HepG2 (cell line): ENCODE data around the gene COX4I2. TPM values are rescaled to one million over a fixed set of nuclear protein-coding genes. Genes with fewer than 3 reads are reported as not detected.

Source experiments
- NCOR1 ChIP-seq: fragments of 200-600 bp; sonication (generic); IDR thresholded peaks from 2 replicates; pipeline ENCODE4 v1.7.0; 2017; ENCODE audit warnings: antibody characterized with exemption, low read length, borderline replicate concordance
- PHF8 ChIP-seq: sonication (generic); formaldehyde crosslinking; IDR thresholded peaks from 2 replicates; pipeline ENCODE4 v1.5.0; 2020; ENCODE audit warnings: missing genetic modification reagents
- SKI ChIP-seq: fragments of 450-650 bp; IDR thresholded peaks from one replicate; pipeline ENCODE4 v1.6.1; 2018; ENCODE audit warnings: mild to moderate bottlenecking; ENCODE audit not compliant: partially characterized antibody
- SP4 ChIP-seq: sonication (generic); formaldehyde crosslinking; IDR thresholded peaks from 2 replicates; pipeline ENCODE4 v1.8.1; 2023; ENCODE audit warnings: mild to moderate bottlenecking, missing genetic modification reagents
- TAF15 ChIP-seq: fragments of 200-400 bp; formaldehyde crosslinking; IDR thresholded peaks from one replicate; pipeline ENCODE4 v1.6.1; 2018; ENCODE audit warnings: mild to moderate bottlenecking, low read depth, low read length; ENCODE audit not compliant: poor library complexity, severe bottlenecking
- ZNF512 ChIP-seq: sonication (generic); formaldehyde crosslinking; IDR thresholded peaks from 2 replicates; pipeline ENCODE4 v1.4.0; 2020; ENCODE audit warnings: mild to moderate bottlenecking, missing genetic modification reagents
- ZNF609 ChIP-seq: sonication (generic); formaldehyde crosslinking; IDR thresholded peaks from 2 replicates; pipeline ENCODE4 v1.4.0; 2020; ENCODE audit warnings: mild to moderate bottlenecking, missing genetic modification reagents, borderline replicate concordance
- ZNF761 ChIP-seq: sonication (generic); formaldehyde crosslinking; conservative IDR thresholded peaks from 2 replicates; pipeline ENCODE4 v1.4.0; 2020; ENCODE audit warnings: mild to moderate bottlenecking, missing genetic modification reagents
- polyA plus RNA-seq, 8 experiments: library from polyadenylated mRNA; depleted of rRNA in 3 of 8; stranded (reverse) in 7 of 8; unstranded in 1 of 8; fragments of >200 nt; fragmentation: Illumina TruSeq in 4 of 8; extraction: Trizol in 4 of 8; gene quantifications; 2 replicates each; pipeline versions ENCODE4 v1.2.1 to v1.2.3, GENCODE V29; 2011 to 2016; ENCODE audit warnings: low read depth in 4 of 8, missing spikeins in 1 of 8, mixed read lengths in 1 of 8; ENCODE audit not compliant: insufficient read depth in 1 of 8
- total RNA-seq, 5 experiments: library from RNA; depleted of rRNA; stranded (reverse); fragments of >200 nt; fragmentation: Illumina TruSeq; extraction: Trizol; gene quantifications; 2 replicates each; pipeline ENCODE4 v1.2.3, GENCODE V29; 2016; ENCODE audit warnings: low read depth in 1 of 5
- TF ChIP-seq, protein P1 (sequence below): sonication (generic); formaldehyde crosslinking; IDR thresholded peaks from 2 replicates; pipeline ENCODE4 v1.4.0; 2020; ENCODE audit warnings: missing genetic modification reagents
- TF ChIP-seq, protein P2 (sequence below): sonication (generic); formaldehyde crosslinking; IDR thresholded peaks from 2 replicates; pipeline ENCODE4 v1.8.1; 2022; ENCODE audit warnings: low read depth, mild to moderate bottlenecking, missing genetic modification reagents
- TF ChIP-seq, protein P3 (sequence below): sonication (generic); formaldehyde crosslinking; IDR thresholded peaks from 2 replicates; pipeline ENCODE4 v1.4.0; 2020; ENCODE audit warnings: missing genetic modification reagents

Gene COX4I2
- total and polyA plus RNA-seq, 2 of the 13 experiments (the other 11 are each of a cell fraction or from before 2014, with no cell fraction given): 1.1 TPM; not detected in 1

DNA sequence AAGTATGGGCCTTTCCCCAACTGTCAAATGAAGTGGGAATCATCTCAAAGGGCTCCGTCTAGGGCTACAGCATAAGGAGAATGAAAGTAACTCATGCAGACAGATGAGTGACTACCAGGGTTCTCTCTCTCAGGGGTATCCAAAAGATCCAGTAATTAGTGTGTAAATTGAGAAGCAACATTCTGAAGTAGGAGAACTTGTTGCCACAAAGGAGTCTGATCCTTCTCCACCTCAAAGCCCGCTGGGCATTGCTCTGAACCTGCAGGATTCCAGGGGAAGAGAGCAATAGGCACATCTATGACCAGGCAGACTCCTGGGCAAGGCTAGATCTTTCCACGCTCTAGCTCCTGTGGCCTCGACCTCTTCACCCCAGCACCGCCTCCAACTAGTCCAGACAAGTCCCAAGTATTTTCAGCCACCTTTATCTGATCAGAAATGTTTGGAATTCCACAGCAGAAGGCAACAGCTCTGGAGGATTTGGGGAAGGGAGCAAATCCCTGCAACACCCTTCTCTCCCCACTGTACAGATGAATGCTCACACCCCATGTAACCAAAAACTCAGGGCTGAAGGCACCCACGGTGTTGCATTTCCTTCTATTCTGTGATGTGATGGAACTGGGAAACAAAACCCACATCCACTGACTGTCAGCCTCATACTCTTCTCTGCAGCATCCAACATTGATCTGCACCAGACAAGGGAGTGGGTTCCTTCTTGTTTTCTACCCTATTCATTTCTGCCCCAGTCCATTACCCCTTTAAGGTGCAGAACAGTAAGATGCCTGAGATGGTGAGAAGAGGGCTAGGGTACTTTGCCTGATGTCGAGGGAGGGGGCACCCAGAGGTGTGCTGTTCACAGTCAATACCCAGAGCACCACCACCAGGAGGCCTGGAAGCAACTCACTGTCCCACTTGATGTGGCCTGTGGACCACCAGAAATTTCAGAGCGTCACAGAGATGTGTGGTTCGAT is 41.0 kb downstream of the COX4I2 start (continued):
- TF ChIP-seq, protein P1, sequence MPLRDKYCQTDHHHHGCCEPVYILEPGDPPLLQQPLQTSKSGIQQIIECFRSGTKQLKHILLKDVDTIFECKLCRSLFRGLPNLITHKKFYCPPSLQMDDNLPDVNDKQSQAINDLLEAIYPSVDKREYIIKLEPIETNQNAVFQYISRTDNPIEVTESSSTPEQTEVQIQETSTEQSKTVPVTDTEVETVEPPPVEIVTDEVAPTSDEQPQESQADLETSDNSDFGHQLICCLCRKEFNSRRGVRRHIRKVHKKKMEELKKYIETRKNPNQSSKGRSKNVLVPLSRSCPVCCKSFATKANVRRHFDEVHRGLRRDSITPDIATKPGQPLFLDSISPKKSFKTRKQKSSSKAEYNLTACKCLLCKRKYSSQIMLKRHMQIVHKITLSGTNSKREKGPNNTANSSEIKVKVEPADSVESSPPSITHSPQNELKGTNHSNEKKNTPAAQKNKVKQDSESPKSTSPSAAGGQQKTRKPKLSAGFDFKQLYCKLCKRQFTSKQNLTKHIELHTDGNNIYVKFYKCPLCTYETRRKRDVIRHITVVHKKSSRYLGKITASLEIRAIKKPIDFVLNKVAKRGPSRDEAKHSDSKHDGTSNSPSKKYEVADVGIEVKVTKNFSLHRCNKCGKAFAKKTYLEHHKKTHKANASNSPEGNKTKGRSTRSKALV (CRISPR knock-in tag): no peak
- TF ChIP-seq SKI (peak; percentile 67), PHF8 (CRISPR knock-in tag) (0 out of 2 replicates have a peak, but pooled peaks have one; percentile 19), SP4 (no peak; the same call in 1 of the 2 replicates), ZNF609 (peak; percentile 67; the same call in 1 of the 2 replicates), ZNF512 (CRISPR knock-in tag) (no peak), TAF15 (no peak), ZNF761 (CRISPR knock-in tag) (no peak; the same call in 1 of the 2 replicates), NCOR1 (peak; percentile 29; the same call in 1 of the 2 replicates)
- TF ChIP-seq, protein P2, sequence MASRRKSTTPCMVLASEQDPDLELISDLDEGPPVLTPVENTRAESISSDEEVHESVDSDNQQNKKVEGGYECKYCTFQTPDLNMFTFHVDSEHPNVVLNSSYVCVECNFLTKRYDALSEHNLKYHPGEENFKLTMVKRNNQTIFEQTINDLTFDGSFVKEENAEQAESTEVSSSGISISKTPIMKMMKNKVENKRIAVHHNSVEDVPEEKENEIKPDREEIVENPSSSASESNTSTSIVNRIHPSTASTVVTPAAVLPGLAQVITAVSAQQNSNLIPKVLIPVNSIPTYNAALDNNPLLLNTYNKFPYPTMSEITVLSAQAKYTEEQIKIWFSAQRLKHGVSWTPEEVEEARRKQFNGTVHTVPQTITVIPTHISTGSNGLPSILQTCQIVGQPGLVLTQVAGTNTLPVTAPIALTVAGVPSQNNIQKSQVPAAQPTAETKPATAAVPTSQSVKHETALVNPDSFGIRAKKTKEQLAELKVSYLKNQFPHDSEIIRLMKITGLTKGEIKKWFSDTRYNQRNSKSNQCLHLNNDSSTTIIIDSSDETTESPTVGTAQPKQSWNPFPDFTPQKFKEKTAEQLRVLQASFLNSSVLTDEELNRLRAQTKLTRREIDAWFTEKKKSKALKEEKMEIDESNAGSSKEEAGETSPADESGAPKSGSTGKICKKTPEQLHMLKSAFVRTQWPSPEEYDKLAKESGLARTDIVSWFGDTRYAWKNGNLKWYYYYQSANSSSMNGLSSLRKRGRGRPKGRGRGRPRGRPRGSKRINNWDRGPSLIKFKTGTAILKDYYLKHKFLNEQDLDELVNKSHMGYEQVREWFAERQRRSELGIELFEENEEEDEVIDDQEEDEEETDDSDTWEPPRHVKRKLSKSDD (CRISPR knock-in tag): no peak
- TF ChIP-seq, protein P3, sequence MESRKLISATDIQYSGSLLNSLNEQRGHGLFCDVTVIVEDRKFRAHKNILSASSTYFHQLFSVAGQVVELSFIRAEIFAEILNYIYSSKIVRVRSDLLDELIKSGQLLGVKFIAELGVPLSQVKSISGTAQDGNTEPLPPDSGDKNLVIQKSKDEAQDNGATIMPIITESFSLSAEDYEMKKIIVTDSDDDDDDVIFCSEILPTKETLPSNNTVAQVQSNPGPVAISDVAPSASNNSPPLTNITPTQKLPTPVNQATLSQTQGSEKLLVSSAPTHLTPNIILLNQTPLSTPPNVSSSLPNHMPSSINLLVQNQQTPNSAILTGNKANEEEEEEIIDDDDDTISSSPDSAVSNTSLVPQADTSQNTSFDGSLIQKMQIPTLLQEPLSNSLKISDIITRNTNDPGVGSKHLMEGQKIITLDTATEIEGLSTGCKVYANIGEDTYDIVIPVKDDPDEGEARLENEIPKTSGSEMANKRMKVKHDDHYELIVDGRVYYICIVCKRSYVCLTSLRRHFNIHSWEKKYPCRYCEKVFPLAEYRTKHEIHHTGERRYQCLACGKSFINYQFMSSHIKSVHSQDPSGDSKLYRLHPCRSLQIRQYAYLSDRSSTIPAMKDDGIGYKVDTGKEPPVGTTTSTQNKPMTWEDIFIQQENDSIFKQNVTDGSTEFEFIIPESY (CRISPR knock-in tag): peak; percentile 71
